ENCODE measurements around the gene NOL8.

DNA sequence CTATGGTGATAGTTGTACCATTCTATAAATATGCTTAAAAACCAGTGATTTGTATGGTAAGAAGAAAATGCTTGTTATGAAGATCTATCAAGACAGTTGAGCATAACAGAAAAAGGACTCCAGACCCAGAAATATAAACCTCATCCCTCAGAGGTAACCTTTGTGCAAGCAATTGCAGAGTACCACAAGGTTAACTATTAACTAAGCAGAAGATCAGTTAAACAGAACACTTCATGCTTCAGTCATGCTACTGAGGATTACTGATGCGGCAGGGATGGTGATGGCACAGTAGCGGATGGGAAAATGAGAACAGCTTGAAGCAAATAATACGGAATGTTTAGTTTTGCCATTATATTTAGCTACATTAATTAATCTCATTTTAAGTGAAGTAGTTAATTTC, 77.2 kb downstream of the NOL8 start:
- TF ChIP-seq, protein P1, sequence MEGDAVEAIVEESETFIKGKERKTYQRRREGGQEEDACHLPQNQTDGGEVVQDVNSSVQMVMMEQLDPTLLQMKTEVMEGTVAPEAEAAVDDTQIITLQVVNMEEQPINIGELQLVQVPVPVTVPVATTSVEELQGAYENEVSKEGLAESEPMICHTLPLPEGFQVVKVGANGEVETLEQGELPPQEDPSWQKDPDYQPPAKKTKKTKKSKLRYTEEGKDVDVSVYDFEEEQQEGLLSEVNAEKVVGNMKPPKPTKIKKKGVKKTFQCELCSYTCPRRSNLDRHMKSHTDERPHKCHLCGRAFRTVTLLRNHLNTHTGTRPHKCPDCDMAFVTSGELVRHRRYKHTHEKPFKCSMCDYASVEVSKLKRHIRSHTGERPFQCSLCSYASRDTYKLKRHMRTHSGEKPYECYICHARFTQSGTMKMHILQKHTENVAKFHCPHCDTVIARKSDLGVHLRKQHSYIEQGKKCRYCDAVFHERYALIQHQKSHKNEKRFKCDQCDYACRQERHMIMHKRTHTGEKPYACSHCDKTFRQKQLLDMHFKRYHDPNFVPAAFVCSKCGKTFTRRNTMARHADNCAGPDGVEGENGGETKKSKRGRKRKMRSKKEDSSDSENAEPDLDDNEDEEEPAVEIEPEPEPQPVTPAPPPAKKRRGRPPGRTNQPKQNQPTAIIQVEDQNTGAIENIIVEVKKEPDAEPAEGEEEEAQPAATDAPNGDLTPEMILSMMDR (IDR thresholded peaks at IDR 0.05): no peak
- TF ChIP-seq POLR2A (IDR thresholded peaks at IDR 0.05): no peak
- no peak for TF ChIP-seq POLR2AphosphoS5 (IDR thresholded peaks at IDR 0.05; ENCODE audit: insufficient read depth in 1 of 2, low read depth in 1 of 2)
